ENCODE data around the gene KCNV2.

The KCNV2 gene

DNA sequence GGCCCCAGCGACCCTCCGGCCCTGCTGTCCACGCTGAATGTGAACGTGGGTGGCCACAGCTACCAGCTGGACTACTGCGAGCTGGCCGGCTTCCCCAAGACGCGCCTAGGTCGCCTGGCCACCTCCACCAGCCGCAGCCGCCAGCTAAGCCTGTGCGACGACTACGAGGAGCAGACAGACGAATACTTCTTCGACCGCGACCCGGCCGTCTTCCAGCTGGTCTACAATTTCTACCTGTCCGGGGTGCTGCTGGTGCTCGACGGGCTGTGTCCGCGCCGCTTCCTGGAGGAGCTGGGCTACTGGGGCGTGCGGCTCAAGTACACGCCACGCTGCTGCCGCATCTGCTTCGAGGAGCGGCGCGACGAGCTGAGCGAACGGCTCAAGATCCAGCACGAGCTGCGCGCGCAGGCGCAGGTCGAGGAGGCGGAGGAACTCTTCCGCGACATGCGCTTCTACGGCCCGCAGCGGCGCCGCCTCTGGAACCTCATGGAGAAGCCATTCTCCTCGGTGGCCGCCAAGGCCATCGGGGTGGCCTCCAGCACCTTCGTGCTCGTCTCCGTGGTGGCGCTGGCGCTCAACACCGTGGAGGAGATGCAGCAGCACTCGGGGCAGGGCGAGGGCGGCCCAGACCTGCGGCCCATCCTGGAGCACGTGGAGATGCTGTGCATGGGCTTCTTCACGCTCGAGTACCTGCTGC, 839 bp downstream of the KCNV2 start:
- H3K79me2 ChIP-seq (ENCODE audit: low read length): no peaks in the 10 kb centered on the region
- no peaks in the 10 kb centered on the region for H3K9me3 ChIP-seq (ENCODE audit: insufficient read depth, low read length)
- H3K27me3 ChIP-seq (ENCODE audit: low read depth, low read length): no peaks in the 10 kb centered on the region
- no peak overlapping the region for H3K27ac ChIP-seq (ENCODE audit: low read length)
- peaks cover 10% of the 10 kb centered on the region for H3K36me3 ChIP-seq (replicated peaks; ENCODE audit: low read depth, low read length)
- H3K9ac ChIP-seq (ENCODE audit: low read length): no peak overlapping the region
- H4K20me1 ChIP-seq (ENCODE audit: insufficient read depth, low read length): no peaks in the 10 kb centered on the region
- H3K4me3 ChIP-seq (ENCODE audit: low read length): no peak overlapping the region
- TF ChIP-seq EZH2phosphoT487 (IDR thresholded peaks at IDR 0.05; ENCODE audit: low read depth): no peak
- TF ChIP-seq, protein P1, sequence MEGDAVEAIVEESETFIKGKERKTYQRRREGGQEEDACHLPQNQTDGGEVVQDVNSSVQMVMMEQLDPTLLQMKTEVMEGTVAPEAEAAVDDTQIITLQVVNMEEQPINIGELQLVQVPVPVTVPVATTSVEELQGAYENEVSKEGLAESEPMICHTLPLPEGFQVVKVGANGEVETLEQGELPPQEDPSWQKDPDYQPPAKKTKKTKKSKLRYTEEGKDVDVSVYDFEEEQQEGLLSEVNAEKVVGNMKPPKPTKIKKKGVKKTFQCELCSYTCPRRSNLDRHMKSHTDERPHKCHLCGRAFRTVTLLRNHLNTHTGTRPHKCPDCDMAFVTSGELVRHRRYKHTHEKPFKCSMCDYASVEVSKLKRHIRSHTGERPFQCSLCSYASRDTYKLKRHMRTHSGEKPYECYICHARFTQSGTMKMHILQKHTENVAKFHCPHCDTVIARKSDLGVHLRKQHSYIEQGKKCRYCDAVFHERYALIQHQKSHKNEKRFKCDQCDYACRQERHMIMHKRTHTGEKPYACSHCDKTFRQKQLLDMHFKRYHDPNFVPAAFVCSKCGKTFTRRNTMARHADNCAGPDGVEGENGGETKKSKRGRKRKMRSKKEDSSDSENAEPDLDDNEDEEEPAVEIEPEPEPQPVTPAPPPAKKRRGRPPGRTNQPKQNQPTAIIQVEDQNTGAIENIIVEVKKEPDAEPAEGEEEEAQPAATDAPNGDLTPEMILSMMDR (IDR thresholded peaks at IDR 0.05; ENCODE audit: low read depth, low read length): no peak
- peaks cover 4% of the 10 kb centered on the region; the same call in 1 of the 2 replicates for H3K4me1 ChIP-seq (ENCODE audit: low read length)
- no peak overlapping the region for H2AFZ ChIP-seq (ENCODE audit: low read depth, low read length)
- H3K4me2 ChIP-seq (ENCODE audit: low read length): no peak overlapping the region

- Histone ChIP-seq H3K79me2 (ENCODE audit: low read length) (no peaks in the 10 kb centered on the region), H4K20me1 (ENCODE audit: insufficient read depth, low read length) (no peaks in the 10 kb centered on the region), H3K36me3 (replicated peaks; ENCODE audit: low read depth, low read length) (peaks cover 10% of the 10 kb centered on the region), H3K4me1 (ENCODE audit: low read length) (peaks cover 4% of the 10 kb centered on the region; the same call in 1 of the 2 replicates), H3K27ac (ENCODE audit: low read length) (no peak overlapping the region), H2AFZ (ENCODE audit: low read depth, low read length) (no peak overlapping the region), H3K27me3 (ENCODE audit: low read depth, low read length) (no peaks in the 10 kb centered on the region), H3K9me3 (ENCODE audit: insufficient read depth, low read length) (no peaks in the 10 kb centered on the region), H3K4me3 (ENCODE audit: low read length) (no peak overlapping the region), H3K9ac (ENCODE audit: low read length) (no peak overlapping the region), H3K4me2 (ENCODE audit: low read length) (no peak overlapping the region)
- TF ChIP-seq, protein P1 (IDR thresholded peaks at IDR 0.05; ENCODE audit: low read depth, low read length): no peak
- TF ChIP-seq EZH2phosphoT487 (IDR thresholded peaks at IDR 0.05; ENCODE audit: low read depth): no peak
These were observed 1.4 kb downstream of the KCNV2 start for GRCh38 chr9:2718698-2719033.

GRCh38 chr9:2720179-2720654, 2.9 kb downstream of the KCNV2 start:
- Histone ChIP-seq H3K4me1 (ENCODE audit: low read length) (peaks cover 4% of the 10 kb centered on the region; the same call in 1 of the 2 replicates), H3K4me2 (ENCODE audit: low read length) (no peak overlapping the region), H3K27ac (ENCODE audit: low read length) (no peak overlapping the region), H2AFZ (ENCODE audit: low read depth, low read length) (no peak overlapping the region), H3K27me3 (ENCODE audit: low read depth, low read length) (no peaks in the 10 kb centered on the region), H3K9ac (ENCODE audit: low read length) (no peak overlapping the region), H3K4me3 (ENCODE audit: low read length) (no peak overlapping the region), H3K9me3 (ENCODE audit: insufficient read depth, low read length) (no peaks in the 10 kb centered on the region), H3K79me2 (ENCODE audit: low read length) (no peaks in the 10 kb centered on the region), H4K20me1 (ENCODE audit: insufficient read depth, low read length) (no peaks in the 10 kb centered on the region), H3K36me3 (replicated peaks; ENCODE audit: low read depth, low read length) (peaks cover 10% of the 10 kb centered on the region)
- TF ChIP-seq, protein P1 (IDR thresholded peaks at IDR 0.05; ENCODE audit: low read depth, low read length): no peak
- no peak for TF ChIP-seq EZH2phosphoT487 (IDR thresholded peaks at IDR 0.05; ENCODE audit: low read depth)

DNA sequence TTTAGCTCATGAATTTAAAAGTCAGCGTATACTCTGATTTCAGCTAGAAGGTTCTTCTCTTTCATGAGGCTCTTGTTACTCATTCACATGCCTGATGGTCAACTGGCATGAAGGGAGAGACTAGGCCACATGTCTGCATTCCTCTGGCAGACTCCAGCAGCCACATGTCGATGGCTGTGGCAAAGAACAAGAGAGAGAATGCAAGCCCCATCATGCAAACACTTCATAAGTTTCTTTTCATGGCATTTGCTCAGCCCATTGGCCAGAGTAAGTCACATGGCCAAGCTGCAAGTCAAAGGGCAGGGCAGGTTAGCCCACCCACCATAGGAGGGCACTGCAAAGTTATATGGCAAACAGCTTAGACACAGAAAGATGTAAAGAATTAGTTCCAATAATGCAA, 5.4 kb downstream of the KCNV2 start:
- Histone ChIP-seq H3K4me2 (ENCODE audit: low read length) (no peak overlapping the region), H3K36me3 (replicated peaks; ENCODE audit: low read depth, low read length) (peaks cover 10% of the 10 kb centered on the region), H3K79me2 (ENCODE audit: low read length) (no peaks in the 10 kb centered on the region), H3K27me3 (ENCODE audit: low read depth, low read length) (no peaks in the 10 kb centered on the region), H3K4me1 (ENCODE audit: low read length) (peaks cover 5% of the 10 kb centered on the region), H3K27ac (ENCODE audit: low read length) (no peak overlapping the region), H4K20me1 (ENCODE audit: insufficient read depth, low read length) (no peaks in the 10 kb centered on the region), H2AFZ (ENCODE audit: low read depth, low read length) (no peak overlapping the region), H3K9ac (ENCODE audit: low read length) (no peak overlapping the region), H3K4me3 (ENCODE audit: low read length) (no peak overlapping the region), H3K9me3 (ENCODE audit: insufficient read depth, low read length) (no peaks in the 10 kb centered on the region)
- TF ChIP-seq EZH2phosphoT487 (IDR thresholded peaks at IDR 0.05; ENCODE audit: low read depth): no peak
- TF ChIP-seq, protein P1 (IDR thresholded peaks at IDR 0.05; ENCODE audit: low read depth, low read length): no peak
